Measurements from ENCODE around the gene SLC13A2.

Gene SLC13A2

DNA sequence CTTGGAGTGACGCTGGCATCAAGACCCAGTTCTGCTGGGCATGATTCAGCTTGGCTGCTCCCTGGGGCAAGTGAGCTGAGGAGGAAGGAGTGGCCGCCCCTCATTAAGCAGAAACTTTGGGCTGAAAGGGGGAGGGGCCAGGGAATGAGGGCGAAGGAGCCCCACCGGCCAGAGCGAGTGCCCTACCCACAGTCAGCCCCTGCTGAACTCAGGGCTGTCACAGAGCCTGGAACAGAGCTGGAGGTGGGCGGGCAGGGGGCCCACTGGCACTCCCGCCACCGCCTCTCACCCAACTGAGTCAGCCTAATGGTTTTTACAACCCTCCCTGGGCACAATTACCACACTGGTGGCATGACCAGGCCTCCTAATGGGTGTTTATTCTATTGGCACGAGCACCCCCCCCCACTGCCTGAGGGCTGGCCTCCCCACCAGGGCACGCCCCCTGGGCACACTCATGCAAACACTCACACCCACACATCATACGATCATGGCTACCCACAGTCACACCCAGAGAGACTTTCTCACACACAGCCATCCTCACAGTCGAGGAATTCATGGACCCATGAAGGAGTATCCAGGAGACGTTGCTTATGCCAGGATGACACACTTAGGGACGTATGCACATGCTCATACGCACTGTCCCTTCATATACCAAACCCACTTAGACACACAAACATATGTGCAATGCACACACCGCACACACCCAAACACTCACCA, 59.8 kb downstream of the SLC13A2 start:
- Histone ChIP-seq H3K27me3 (ENCODE audit: control insufficient read depth, insufficient read depth, low read length) (no peaks in the 10 kb centered on the region), H3K4me3 (ENCODE audit: low read length) (no peak overlapping the region), H3K27ac (ENCODE audit: low read length) (no peak overlapping the region), H3K4me1 (ENCODE audit: control insufficient read depth, insufficient read depth, low read length) (no peaks in the 10 kb centered on the region), H3K9me3 (ENCODE audit: control insufficient read depth, insufficient read depth, low read length) (no peaks in the 10 kb centered on the region), H3K36me3 (ENCODE audit: control insufficient read depth, insufficient read depth, low read length) (no peaks in the 10 kb centered on the region)
- WGBS (ENCODE audit: insufficient coverage, insufficient read length), result 100% methylated on average over 1 of the region's 16 CpGs
- DNase-seq (ENCODE audit: low read depth, low spot score), result no peak

DNA sequence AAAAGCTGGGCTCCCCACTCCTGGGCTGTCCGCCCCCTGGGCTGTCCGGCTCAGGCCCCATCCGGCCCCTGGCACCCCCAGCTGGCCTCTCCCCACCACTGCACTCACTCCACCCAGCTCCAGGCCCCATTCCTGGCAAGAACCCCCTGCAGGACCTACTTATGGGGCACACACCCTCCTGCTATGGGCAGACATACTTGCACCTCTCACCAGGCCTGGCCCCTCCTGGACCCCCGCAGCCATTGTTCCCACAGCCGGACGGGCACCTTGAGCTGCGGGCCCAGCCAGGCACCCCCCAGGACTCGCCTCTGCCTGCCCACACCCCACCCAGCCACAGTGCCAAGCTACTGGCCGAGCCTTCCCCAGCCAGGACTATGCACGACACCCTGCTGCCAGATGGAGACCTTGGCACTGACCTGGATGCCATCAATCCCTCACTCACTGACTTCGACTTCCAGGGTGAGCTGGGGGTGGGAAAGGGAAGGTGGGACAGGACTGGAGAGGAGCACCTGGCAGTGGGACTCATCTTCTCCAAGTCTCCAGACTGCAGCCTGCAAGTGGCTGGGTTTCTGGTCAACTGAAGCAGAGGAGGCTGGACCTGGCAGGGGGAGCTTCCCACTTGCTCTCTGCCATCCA, 61.4 kb downstream of the SLC13A2 start:
- WGBS (ENCODE audit: insufficient coverage, insufficient read length), result no CpG with 5 or more reads among the region's 11 CpGs
- Histone ChIP-seq H3K4me3 (ENCODE audit: low read length) (no peak overlapping the region), H3K36me3 (ENCODE audit: control insufficient read depth, insufficient read depth, low read length) (no peaks in the 10 kb centered on the region), H3K27me3 (ENCODE audit: control insufficient read depth, insufficient read depth, low read length) (no peaks in the 10 kb centered on the region), H3K27ac (ENCODE audit: low read length) (no peak overlapping the region), H3K4me1 (ENCODE audit: control insufficient read depth, insufficient read depth, low read length) (no peaks in the 10 kb centered on the region), H3K9me3 (ENCODE audit: control insufficient read depth, insufficient read depth, low read length) (no peaks in the 10 kb centered on the region)
- DNase-seq (ENCODE audit: low read depth, low spot score), result no peak

DNA sequence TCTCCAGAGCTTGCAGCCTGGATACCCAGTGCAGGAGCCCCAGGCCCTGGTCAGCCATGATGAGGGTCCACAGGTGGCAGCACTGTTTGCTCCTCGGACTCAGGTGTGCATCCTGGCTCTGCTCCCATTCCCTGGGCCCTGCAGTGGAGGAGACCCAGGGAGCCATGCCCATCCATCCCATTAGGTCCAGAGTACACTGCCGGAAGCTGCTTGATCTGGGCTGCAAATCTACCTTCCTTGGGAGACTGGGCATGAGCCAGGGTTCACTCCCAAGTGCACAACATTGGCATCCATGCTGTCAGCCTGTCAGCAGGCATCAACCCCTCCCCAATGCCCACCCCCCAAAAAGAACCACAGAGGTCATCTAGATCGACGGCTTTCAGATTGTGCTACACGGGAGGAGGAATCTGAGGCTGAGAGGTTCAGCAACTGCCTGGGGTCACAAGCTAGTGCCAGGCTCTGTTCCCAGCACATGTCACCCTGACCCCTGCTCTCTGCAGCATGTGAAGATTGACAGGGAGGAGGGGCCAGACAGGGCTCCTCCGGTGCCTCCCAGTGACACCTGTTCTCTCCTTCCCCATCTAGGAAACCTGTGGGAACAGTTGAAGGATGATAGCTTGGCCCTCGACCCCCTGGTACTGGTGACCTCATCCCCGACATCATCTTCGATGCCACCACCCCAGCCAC, 63.2 kb downstream of the SLC13A2 start:
- H3K4me3 ChIP-seq (ENCODE audit: low read length), result no peak overlapping the region
- no peaks in the 10 kb centered on the region for H3K9me3 ChIP-seq (ENCODE audit: control insufficient read depth, insufficient read depth, low read length)
- no peaks in the 10 kb centered on the region for H3K4me1 ChIP-seq (ENCODE audit: control insufficient read depth, insufficient read depth, low read length)
- no peak for DNase-seq (ENCODE audit: low read depth, low spot score)
- no peaks in the 10 kb centered on the region for H3K36me3 ChIP-seq (ENCODE audit: control insufficient read depth, insufficient read depth, low read length)
- H3K27ac ChIP-seq (ENCODE audit: low read length), result no peak overlapping the region
- no peaks in the 10 kb centered on the region for H3K27me3 ChIP-seq (ENCODE audit: control insufficient read depth, insufficient read depth, low read length)
- no CpG with 5 or more reads among the region's 9 CpGs for WGBS (ENCODE audit: insufficient coverage, insufficient read length)

DNA sequence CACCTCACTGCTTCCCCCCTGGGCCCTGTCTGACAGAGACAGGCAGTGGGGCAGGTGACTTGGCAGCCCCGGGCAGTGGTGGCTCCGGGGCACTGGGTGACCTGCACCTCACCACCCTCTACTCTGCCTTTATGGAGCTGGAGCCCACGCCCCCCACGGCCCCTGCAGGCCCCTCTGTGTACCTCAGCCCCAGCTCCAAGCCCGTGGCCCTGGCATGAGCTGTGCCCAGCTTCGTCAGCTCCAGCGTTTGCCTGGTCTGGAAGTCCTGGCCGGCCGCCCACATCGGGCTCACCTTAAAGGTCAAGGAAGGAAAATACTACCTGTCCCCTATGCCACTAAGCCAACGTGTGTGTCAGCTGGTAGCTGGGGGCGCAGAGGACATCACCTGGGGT, 63.8 kb downstream of the SLC13A2 start:
- H3K9me3 ChIP-seq (ENCODE audit: control insufficient read depth, insufficient read depth, low read length), result no peaks in the 10 kb centered on the region
- no peaks in the 10 kb centered on the region for H3K27me3 ChIP-seq (ENCODE audit: control insufficient read depth, insufficient read depth, low read length)
- no peaks in the 10 kb centered on the region for H3K36me3 ChIP-seq (ENCODE audit: control insufficient read depth, insufficient read depth, low read length)
- no CpG with 5 or more reads among the region's 12 CpGs for WGBS (ENCODE audit: insufficient coverage, insufficient read length)
- no peak overlapping the region for H3K4me3 ChIP-seq (ENCODE audit: low read length)
- no peak for DNase-seq (ENCODE audit: low read depth, low spot score)
- H3K4me1 ChIP-seq (ENCODE audit: control insufficient read depth, insufficient read depth, low read length), result no peaks in the 10 kb centered on the region
- no peak overlapping the region for H3K27ac ChIP-seq (ENCODE audit: low read length)

DNA sequence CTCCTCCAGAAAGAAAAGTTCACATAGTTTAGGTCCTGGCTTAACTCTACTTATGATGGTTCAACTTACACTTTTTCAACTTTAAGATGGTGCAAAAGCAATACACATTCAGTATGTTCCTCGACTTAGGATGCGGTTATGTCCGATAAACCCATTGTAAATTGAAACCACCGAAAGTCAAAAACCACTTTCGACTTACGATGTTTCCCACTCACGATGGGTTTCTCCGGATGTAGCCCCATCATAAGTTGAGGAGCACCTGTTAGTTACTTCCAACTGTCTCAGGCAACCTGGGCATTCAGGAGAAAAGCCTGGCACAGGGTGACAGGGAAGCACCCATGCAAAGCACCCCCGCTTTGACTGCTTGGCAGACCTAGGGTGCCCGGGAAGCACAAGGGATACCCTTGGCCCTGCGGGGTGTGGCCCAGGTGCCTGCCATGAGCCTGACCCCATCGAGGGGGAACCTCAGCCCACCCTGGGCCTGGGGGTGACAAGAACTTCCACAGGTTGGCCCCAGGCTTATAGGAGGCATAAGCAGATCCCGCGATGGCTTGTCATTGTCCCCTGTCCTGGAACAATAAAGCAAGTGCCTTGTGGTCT, 65.0 kb downstream of the SLC13A2 start:
- H3K27me3 ChIP-seq (ENCODE audit: control insufficient read depth, insufficient read depth, low read length), result no peaks in the 10 kb centered on the region
- WGBS (ENCODE audit: insufficient coverage, insufficient read length), result no CpG with 5 or more reads among the region's 14 CpGs
- no peaks in the 10 kb centered on the region for H3K36me3 ChIP-seq (ENCODE audit: control insufficient read depth, insufficient read depth, low read length)
- no peak overlapping the region for H3K27ac ChIP-seq (ENCODE audit: low read length)
- H3K4me3 ChIP-seq (ENCODE audit: low read length), result no peak overlapping the region
- no peaks in the 10 kb centered on the region for H3K4me1 ChIP-seq (ENCODE audit: control insufficient read depth, insufficient read depth, low read length)
- no peaks in the 10 kb centered on the region for H3K9me3 ChIP-seq (ENCODE audit: control insufficient read depth, insufficient read depth, low read length)
- no peak for DNase-seq (ENCODE audit: low read depth, low spot score)

DNA sequence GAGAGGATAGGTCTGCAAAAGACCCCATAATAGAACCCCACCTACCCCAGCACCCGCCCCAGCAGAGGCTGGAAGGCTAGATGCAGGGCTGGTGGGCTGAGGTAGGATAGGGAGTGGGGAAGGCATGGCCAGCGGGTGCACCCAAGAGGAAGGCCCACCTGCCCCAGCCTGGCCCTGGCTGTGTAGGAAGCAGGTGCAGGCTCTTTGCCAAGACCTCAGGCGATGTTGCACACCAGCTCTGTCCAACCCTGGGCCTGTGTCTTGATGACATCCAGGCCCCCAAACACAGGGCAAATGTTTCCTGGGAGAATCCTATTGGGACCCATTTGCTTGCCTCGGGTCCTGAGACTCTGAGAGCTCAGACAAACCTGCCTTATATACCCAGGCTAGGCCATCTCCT, 66.8 kb downstream of the SLC13A2 start:
- Histone ChIP-seq H3K9me3 (ENCODE audit: control insufficient read depth, insufficient read depth, low read length) (no peaks in the 10 kb centered on the region), H3K27me3 (ENCODE audit: control insufficient read depth, insufficient read depth, low read length) (no peaks in the 10 kb centered on the region), H3K36me3 (ENCODE audit: control insufficient read depth, insufficient read depth, low read length) (no peaks in the 10 kb centered on the region), H3K27ac (ENCODE audit: low read length) (no peak overlapping the region), H3K4me1 (ENCODE audit: control insufficient read depth, insufficient read depth, low read length) (peaks cover 2% of the 10 kb centered on the region; the same call in 1 of the 2 replicates), H3K4me3 (ENCODE audit: low read length) (no peak overlapping the region)
- no peak for DNase-seq (ENCODE audit: low read depth, low spot score)
- WGBS (ENCODE audit: insufficient coverage, insufficient read length), result no CpG with 5 or more reads among the region's 4 CpGs

DNA sequence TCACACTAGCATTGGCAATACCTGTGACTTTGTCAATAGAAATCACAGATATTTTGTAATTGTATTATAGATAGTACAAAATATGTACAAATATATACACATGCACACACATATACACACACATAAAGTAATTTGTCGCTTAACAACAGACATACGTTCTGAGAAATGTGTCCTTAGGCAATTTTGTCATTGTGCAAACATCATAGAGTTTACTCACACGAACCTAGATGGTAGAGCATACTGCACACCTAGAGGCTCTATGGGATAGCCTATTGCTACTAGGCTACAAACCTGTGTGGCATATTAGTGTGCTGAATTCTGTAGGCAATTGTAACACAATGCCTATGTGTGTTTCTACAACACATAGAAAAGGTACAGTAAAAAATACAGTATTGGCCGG, 68.0 kb downstream of the SLC13A2 start:
- H3K27me3 ChIP-seq (ENCODE audit: control insufficient read depth, insufficient read depth, low read length), result no peaks in the 10 kb centered on the region
- H3K9me3 ChIP-seq (ENCODE audit: control insufficient read depth, insufficient read depth, low read length), result no peaks in the 10 kb centered on the region
- H3K36me3 ChIP-seq (ENCODE audit: control insufficient read depth, insufficient read depth, low read length), result no peaks in the 10 kb centered on the region
- no CpG with 5 or more reads among the region's 4 CpGs for WGBS (ENCODE audit: insufficient coverage, insufficient read length)
- H3K4me1 ChIP-seq (ENCODE audit: control insufficient read depth, insufficient read depth, low read length), result peaks cover 2% of the 10 kb centered on the region; the same call in 1 of the 2 replicates
- H3K4me3 ChIP-seq (ENCODE audit: low read length), result no peak overlapping the region
- no peak for DNase-seq (ENCODE audit: low read depth, low spot score)
- H3K27ac ChIP-seq (ENCODE audit: low read length), result no peak overlapping the region

DNA sequence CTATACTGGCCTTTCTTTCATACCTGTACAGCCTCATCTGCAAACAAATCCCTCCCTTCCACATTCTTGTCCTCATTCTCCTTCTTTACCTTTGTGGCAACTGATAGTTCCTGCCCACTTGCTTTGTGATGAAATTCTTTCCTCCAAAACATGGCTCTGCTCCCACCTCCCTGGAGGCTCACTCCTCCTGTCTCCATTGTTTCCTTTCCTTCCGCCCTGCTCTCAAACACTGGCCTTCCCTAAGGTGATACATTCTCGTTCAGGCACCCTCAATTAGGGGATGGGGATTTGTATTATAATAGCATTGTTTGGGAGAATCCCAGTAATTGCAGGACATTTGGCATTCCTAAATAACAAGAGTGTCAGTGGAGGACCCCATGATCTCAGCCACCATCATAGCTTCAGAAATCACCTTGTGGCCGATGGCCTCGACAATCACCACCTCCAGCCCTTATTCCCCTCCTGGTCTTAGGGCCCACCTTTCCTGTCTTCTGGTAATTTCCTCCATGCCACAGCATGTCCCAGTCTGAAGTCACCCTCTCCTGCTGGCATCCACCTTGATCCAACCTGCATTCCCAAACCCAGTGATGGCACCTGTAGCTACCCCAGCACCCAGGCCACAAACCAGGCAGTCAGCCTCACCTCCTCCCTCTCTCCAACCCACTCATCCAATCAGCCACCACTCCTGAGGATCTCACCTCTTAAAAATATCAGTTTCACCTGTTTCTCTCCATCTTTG, 71.1 kb downstream of the SLC13A2 start:
- Histone ChIP-seq H3K27me3 (ENCODE audit: control insufficient read depth, insufficient read depth, low read length) (no peaks in the 10 kb centered on the region), H3K4me3 (ENCODE audit: low read length) (no peak overlapping the region), H3K4me1 (ENCODE audit: control insufficient read depth, insufficient read depth, low read length) (peaks cover 3% of the 10 kb centered on the region), H3K27ac (ENCODE audit: low read length) (no peak overlapping the region), H3K36me3 (ENCODE audit: control insufficient read depth, insufficient read depth, low read length) (peaks cover 5% of the 10 kb centered on the region), H3K9me3 (ENCODE audit: control insufficient read depth, insufficient read depth, low read length) (no peaks in the 10 kb centered on the region)
- WGBS (ENCODE audit: insufficient coverage, insufficient read length), result no CpG with 5 or more reads among the region's 4 CpGs
- no peak for DNase-seq (ENCODE audit: low read depth, low spot score)

DNA sequence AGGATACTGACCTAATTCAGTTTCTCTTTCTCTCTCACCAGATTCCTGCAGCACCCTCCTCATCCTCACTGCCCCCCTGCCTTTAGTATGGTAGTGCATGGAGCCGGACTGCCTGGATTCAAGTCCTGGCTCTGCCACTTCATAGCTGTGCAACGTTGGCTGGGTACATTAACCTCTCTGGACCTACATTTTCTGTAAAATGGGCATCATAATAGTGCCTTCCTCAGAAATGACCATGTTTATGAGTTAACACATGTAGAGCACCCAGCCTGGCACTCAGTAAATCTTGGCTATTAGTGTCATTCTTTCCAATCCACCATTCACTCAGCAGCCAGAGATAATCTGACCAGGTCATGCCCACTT, 71.7 kb downstream of the SLC13A2 start:
- DNase-seq (ENCODE audit: low read depth, low spot score), result no peak
- no peaks in the 10 kb centered on the region for H3K27me3 ChIP-seq (ENCODE audit: control insufficient read depth, insufficient read depth, low read length)
- H3K27ac ChIP-seq (ENCODE audit: low read length), result no peak overlapping the region
- H3K36me3 ChIP-seq (ENCODE audit: control insufficient read depth, insufficient read depth, low read length), result peaks cover 5% of the 10 kb centered on the region
- H3K9me3 ChIP-seq (ENCODE audit: control insufficient read depth, insufficient read depth, low read length), result no peaks in the 10 kb centered on the region
- no CpG with 5 or more reads among the region's 2 CpGs for WGBS (ENCODE audit: insufficient coverage, insufficient read length)
- no peak overlapping the region for H3K4me3 ChIP-seq (ENCODE audit: low read length)
- peaks cover 3% of the 10 kb centered on the region for H3K4me1 ChIP-seq (ENCODE audit: control insufficient read depth, insufficient read depth, low read length)

DNA sequence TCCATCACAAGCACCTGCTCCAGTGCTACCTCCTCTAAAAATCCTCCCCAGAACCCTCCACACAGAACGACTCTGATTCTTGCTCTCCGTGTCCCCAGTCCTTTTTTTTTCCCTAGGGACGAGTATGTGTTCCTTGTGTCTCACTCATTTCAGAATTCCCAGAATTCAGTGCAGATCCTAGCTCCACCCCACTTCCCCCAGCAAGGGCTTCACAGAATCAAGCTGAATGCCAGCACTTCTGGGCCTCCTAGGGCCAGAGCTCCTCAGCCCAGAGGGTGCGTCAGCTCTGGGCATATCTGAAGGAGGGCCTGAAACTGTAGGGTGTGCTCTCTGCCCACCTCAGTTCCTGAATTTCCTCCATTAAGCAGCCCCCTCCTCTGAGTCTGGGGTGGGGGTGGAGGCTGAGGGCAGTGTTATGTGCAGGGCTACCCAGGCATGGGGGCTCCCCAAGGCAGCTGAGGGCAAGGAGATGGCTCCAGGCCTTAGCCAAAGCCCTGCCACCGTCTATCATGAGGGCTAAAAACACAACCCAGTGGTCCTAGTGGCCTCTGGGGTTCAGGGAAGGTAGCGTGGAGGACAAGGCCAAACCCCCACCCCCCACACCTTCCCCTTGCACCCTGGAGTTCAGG, 72.5 kb downstream of the SLC13A2 start:
- no peaks in the 10 kb centered on the region for H3K27me3 ChIP-seq (ENCODE audit: control insufficient read depth, insufficient read depth, low read length)
- peaks cover 5% of the 10 kb centered on the region for H3K36me3 ChIP-seq (ENCODE audit: control insufficient read depth, insufficient read depth, low read length)
- no peaks in the 10 kb centered on the region for H3K9me3 ChIP-seq (ENCODE audit: control insufficient read depth, insufficient read depth, low read length)
- no peak overlapping the region for H3K27ac ChIP-seq (ENCODE audit: low read length)
- H3K4me3 ChIP-seq (ENCODE audit: low read length), result no peak overlapping the region
- peaks cover 3% of the 10 kb centered on the region for H3K4me1 ChIP-seq (ENCODE audit: control insufficient read depth, insufficient read depth, low read length)
- no CpG with 5 or more reads among the region's 6 CpGs for WGBS (ENCODE audit: insufficient coverage, insufficient read length)
- DNase-seq (ENCODE audit: low read depth, low spot score), result no peak

Data from iPS DF 6.9 (cell line).